Eye (tissue), 1 donor: ENCODE results near the gene SLC16A1.
"Not testable (repeated sequence)": the region's sequence is repeated elsewhere in the genome, so short reads cannot be mapped to it uniquely, and the experiment has no call there.

ENCODE experiments used
- DNase-seq: peaks from one replicate; pipeline ENCODE4 v3.0.0-alpha.2; 2015

Gene SLC16A1

DNA sequence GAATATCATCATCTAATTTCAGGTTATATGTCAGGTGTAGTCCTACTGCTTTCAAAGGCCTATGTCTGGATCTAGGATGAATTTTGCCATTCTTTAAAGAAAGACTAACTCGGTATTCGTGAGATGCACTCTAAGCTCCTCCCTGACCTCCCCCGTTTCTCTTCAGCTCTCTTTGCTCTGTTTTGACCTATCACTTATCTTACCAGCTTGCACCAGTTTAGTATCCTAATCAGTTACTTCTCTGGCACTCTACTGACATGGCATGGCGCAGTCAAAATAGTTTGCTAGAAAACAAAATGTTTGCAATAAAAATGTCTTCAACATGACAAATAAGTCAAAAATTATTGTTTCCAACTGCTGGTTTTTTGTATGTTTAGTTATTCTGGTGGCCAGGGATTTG is 8.4 kb upstream of the SLC16A1 start:
- DNase-seq = no peak

DNA sequence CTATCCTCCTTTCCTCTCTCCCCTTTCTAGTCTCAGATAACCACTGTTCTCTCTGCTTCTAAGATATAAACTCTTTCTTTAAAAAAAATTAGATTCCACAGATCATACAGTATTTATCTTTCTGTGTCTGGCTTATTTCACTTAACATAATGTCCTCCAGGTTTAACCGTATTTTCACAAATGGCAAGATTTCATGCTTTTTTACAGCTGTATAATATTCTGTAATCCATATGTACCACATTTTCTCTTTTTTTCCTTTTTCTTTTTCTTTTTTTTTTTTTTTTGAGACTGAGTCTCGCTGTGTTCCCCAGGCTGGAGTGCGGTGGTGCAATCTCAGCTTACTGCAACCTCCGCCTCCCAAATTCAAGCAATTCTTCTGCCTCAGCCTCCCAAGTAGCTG is 5.1 kb upstream of the SLC16A1 start:
- no peak for DNase-seq

DNA sequence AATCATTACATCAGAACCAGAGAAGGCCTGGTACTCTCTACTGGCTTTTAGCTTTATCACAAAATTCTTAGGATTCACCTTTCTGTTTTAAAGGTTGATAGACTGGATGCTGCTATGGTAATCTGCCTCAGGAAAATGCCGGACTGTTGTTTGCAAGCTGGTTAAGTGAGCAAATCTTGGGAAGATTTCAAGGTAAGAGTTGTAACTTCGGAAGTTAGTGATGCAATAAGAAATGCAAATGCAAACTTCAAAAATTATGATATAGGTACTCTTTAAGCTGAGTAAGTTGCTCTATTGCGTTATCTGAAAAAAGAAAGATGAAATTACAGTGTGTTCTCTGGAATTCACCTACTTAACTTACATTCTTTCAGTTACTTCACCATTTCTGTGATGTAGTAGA is 4.4 kb upstream of the SLC16A1 start:
- DNase-seq = no peak

DNA sequence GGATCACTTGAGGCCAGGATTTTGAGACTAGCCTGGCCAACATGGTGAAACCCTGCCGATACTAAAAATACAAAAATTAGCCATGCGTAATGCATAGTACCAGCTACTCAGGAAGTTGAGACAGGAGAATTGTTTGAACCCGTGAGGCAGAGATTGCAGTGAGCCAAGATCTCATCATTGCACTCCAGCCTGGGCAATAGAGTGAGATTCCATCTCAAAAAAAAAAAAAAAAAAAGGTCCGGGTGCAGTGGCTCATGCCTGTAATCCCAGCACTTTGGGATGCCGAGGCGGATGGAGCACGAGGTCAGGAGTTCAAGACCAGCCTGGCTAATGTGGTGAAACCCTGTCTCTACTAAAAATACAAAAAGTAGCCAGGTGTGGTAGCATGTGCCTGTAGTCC is 2.2 kb upstream of the SLC16A1 start:
- DNase-seq = not testable (repeated sequence)

DNA sequence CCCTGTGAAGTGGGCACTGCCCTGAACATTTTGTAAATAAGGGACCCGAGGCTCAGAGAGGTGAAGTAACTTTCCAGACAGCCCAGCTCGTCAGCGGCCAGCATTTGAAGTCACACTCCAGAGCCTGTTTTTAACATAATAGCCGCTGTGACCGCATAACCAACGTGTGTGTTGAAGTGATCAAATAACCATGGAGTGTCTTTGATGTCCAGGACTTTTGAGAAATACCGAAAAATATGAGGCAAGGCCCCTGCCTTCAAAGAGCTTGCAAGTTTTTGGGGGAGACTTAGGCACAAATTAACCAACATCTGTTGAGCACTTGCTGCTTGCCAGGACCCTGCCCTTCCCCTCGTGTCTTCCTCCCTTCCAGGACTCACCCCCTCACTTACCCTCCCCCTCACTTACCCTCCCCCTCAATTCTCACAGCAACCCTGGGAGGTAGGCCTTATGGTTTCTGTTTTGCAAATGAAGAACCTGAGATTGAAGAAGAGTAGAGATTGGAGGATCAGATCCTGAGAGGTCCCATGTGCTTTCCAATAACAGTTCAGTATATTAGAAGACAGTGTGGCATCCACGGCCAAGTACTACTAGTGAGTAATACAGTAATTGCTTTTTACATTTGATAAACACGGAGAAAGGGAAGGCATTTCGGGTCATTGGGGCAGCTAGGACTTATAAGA is 1.3 kb upstream of the SLC16A1 start:
- DNase-seq = peak; percentile 67

DNA sequence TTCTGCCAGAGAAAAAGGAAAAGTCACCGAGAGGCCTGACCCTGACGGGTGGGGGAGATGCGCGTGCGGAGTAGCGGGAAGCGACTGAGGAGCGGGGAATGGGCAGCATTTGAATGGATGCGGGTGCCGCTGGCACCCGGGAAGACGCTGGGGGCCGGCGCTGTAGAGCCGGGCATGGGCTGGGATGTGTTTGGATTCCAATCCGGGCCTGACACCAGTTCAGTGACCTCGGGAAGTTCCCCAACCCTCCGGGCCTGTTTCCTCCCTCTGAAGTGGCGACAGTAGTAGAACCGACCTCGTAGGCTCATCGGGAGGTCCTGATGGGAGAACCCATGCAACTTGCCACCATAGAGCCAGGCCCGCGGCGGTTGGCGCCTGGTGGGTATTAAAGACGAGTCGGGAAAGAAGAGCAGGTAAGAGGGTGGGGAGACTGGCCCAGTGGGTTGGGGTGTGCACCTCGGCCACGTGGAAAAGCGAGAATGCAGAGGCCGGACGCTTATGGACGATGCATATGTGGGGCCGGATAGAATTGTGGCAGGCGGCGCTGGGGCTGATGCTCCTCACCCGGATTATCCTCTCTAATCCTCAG is 642 bp upstream of the SLC16A1 start:
- no peak for DNase-seq

DNA sequence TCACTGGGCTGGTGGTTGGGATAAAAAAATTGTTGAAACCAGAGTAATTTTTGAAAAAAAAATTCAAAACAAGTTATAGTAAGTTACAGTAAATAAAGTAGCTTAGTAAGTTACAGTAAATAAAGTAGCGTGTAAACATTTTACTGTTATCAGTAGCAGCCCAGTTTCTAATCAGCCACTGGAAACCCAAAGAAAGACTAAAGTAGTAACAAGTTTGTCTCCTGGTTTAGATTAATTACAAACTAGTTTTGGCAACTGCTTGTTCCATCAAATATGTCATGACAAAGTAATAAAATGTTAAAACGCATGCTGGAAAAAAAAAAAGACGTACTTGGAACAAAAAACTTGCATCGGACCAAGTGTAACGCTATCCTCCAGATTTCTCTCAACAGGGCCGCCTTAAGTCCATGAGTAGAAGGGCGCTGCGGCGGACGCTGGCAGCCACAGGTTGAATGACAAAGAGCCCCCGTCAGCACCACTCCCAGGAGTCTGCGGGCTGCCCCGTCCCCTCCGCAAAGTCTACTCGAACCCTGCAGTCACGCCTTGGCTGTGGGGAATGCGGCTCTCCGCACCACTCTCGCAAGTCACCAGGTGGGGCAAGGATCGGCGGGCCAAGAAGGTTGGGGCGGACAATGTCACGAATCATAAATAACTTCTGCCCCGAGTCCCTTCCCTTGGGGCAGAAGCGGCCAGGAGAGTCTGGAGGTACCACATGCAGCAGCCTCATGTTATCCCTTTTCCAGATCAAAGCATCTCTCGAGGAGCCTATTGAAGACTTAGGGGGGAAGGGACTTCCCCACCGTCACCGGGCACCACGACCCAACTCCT is 837 bp downstream of the SLC16A1 start:
- DNase-seq = no peak

DNA sequence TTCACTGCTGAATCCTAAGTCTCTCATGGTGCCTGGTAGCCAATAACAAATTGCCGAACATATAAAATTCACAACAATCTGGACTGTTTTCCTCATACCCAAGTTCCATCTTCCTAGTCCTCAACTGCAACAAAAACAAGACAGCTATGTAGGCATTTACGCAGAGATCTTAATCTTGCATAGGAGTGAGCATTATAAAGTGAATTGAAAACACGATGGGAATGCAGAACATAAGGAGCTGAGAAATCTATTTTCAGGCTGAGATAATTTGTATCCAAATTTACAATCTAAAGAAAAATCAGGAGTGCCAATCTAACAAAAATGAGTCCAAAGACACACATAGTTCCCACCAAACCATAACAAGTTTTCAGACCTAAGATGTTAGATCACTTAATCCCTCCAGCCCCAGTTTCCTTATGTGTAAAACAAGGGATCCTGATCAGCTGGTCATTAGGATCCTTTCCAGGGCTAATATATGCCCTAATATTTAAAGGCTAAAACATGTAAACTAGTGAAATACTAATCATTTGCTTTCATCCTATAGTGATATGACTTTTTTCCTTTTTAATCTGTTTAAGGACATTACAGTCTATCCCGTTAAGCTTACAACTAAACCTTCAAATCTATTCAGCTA is 1.9 kb downstream of the SLC16A1 start:
- DNase-seq = peak; percentile 23

DNA sequence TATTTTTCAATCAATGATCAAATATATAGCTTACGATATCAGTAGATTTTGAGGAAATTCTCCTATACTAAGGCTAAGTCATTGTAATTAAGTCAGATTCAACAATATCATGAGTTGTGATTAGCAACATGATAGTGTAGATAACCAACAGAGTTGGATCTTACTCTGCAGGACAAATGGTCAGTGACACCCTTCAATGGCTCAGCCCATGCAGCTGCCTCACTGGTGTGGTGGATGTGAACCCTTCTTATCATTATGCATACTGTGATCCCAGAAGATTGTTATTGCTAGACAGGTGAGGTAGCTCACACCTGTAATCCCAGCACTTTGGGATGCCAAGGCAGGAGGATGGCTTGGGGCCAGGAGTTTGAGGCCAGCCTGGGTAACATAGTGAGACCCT is 5.6 kb downstream of the SLC16A1 start:
- no peak for DNase-seq

DNA sequence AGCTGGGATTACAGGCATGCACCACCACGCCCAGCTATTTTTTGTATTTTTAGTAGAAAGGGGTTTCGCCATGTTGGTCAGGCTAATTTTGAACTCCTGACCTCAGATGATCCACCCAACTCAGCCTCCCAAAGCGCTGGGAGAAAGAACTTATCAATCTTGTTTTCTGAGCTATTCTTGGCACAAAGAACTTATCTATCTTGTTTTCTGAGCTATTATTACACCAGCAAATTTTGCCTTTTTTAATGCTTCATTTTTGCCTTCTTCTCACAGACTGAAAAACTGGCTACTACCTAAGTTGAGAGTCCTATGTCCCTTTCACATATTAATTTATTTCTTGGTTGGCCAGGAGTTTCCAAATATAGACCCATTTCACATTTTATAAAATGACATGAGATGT is 9.3 kb downstream of the SLC16A1 start:
- no peak for DNase-seq

DNA sequence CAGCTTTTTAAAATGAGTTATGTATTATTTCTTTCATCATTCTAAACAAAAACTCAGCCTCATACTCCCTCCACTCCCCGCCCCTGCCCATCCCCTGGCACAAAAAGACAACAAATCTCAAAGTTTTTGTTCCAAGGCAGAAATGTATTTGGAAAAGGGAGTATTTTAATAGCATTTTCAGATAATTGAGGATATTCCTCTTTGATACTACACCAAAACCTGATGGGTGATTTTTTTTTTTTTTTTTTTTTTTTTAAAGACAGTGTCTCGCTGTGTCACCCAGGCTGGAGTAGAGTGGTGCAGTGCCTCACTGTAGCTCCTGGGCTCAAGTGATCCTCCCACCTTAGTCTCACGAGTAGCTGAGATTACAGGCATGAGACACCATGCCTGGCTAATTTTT is 16.2 kb downstream of the SLC16A1 start:
- DNase-seq = no peak

DNA sequence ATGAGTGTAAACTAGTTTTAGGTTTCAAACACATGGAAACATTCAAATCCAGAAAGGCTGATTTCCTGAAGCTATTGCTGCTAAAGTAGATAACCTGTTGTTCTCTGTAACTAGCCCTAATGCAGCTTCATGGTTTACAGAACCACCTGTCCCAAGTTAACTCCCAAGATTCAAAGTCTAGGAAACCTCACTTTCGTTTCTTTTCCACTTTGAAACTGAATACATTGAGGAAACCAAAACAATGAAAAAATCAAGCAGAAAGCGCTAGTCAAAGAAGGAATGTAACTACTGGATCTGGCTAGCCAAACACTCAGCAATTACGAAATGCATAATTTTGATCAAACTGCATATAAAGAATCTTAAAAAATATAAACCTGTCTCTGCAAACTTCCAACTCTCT is 17.8 kb downstream of the SLC16A1 start:
- peak; percentile 12 for DNase-seq

DNA sequence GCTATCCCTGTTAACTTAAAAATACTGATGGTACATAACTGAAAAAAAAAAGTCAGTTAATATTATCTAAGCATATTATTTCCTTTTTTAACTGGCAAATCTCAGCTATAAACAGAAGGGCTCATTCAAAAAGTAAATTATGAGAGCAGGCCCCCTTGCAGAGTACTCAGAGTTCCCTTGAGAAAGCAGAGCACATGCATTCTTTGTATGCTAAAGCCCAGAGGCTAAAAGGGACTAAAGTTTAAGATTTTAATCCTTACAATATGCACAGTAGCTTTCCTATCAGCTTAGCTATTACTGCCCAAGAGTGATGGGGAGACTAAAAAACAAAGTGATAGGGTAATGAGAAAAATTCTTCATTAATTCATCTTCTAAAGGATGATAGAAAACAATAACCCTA is 18.5 kb downstream of the SLC16A1 start:
- peak; percentile 42 for DNase-seq

DNA sequence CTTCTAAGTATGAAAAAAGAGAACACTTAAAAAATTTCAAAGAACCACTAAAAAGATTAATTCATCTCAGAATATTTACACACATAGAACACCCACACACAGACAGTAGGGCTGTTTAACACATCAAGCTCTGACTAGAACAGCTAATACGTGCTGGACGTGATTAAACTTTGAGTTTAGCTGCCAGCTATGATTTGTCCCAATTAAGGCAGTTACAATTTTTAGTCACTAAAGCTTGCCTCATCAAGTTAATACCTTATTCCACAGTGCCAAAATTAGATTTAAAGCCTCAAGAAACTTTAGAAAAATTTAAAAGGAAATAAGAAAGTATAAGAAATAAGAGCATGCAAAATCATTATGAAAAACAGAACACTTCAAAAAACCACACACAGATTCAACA is 18.9 kb downstream of the SLC16A1 start:
- DNase-seq = peak; percentile 38

DNA sequence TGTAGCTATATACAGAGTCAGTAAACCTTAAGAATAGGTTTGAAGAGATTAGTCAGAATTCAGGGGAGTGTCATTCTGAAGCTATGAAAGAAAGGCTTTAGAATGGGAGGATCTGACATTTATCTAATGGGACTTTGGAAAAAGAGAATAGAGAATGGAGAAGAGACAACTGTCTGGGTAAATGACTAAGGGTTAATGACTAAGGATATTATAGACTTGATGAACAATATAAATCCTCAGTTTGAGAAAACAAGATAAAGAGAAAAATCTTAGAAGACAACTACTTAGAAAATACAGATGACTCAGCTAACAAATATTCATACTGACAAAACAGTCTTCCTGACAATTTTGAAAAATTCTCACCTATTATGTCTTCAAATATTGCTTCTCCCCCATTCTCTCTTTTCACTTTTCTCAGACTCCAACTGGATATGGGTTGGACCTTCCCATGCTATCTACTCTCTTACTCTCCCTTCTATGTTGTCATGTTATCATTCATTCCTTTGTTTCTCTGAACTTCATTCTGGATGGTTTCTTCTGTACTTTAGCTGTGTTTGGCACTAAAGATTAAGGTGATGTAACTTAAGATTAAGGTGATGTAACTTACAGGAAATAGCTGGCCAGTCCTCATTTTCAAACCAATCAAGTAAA is 20.4 kb downstream of the SLC16A1 start:
- no peak for DNase-seq

DNA sequence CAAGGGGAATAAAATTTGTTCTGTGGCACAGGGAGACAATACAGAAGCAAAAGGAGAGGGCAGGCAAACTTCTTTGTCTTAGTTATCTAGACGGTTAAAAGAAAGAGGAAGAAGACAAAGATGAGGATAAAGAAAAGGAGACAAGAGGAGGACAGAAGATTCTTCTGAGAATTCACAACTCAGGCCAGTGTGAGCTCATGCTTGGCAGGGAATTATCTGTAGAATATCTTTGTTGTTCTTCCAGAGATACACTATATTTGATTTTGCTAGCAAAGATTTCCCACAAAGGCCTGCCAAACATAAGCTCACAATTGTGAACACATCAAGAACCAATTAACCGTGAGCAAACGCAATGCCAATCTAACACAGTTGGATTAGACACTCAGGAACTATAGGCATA is 21.4 kb downstream of the SLC16A1 start:
- peak; percentile 50 for DNase-seq

DNA sequence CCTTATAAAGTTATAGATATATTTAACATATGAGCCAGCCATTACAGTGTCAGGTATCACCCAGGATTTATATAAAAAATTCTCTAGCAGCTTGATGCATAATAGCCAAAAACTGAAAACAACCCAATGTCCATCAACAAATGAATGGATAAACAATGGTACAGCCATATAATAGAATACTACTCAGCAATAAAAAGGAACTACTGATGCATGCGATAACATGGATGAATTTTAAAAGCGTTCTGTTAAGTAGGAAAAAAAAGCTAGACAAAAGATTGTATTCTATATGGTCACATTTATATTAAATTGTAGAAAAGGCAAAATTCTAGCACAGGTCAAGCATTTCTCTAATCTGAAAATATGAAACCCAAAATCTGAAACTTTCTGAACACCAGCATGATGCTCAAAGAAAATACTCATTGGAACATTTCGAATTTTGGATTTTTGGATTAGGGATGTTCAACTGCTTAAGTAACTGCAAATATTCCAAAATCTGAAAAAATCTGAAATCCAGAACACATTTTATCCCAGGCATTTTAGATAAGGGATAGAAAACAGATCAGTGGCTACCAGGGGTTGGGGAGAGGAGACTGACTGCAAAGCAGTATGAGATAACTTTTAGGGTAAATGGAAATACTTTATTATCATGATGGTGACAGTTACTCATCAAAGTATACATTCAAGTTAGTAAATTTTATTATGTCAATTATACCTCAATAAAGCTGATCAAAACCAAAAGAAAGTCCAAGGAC is 22.0 kb downstream of the SLC16A1 start:
- DNase-seq = no peak

DNA sequence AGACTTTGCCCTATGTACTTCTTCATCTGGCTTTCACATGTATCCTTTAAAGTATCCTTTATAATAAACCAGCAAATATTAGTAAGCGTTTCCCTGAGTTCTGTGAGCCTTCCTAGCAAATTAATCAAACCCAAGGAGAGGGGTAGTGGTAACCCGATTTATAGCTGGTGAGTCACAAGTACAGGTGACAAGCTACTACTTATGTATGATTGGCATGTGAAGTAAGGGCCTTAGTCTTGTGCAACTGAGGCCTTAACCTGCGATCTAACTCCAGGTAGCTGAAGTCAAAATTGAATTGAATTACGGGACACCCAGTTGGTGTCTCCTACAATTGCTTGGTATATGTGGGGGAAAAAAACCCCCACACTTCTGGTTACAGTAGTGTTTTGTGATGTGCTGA is 26.0 kb downstream of the SLC16A1 start:
- no peak for DNase-seq

DNA sequence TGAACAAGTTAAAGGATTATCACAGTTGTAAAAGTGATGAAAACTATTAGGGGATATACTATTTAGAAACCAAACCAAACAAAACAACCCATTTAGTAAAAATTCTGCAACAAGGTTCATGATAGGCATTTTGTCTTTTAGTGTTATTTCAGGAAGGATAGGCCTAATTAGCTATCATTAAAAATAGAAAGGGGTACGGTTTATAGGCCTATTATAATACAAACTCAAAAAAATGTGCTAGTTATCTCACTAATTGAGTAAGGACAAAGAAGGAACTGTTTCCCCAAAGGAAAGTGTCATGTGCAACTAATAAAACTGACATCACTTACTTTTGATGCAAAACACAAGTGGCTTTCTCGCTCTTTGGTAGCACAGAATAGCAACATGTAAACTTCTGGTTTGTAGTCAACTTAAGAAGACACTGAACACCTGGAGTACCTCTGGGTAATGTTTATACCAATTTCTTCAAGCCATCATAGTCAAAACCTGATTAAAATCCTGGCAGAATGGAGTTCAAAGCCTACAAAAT is 28.5 kb downstream of the SLC16A1 start:
- peak; percentile 48 for DNase-seq

DNA sequence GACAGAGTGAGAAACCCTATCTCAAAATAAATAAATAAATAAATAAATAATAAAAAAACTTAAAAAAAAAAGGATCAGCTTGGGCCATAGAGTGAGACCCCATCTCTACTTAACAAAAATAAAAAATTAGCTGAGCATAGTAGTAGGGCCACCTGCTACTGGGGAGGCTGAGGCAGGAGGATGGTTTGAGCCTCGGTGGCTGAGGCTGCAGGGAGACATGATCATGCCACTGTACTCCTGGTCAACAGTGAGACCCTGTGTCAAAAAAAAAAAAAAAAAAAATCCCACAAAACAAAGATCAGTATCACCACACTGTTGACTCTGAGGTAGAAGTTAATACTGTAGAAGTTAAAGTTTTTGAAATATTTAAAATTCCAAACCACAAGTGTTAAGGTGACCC is 29.1 kb downstream of the SLC16A1 start:
- DNase-seq = no peak

DNA sequence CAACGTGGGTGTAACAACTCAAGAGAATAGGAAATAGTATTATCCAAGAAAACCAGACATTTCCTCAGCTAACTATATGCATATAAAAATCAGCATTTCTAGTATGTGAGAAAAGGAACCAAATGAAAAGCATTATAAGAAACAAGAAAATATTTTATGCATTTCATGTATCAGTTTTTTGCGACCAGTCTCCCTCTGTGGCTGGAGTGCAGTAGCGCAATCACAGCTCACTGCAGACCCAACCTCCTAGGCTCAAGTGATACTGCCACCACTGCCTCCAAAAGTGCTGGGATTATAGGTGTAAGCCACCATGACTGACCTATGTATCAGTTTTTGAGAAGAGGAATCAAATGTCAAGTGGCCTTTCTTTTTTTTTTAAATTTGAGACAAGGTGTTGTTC is 31.0 kb downstream of the SLC16A1 start:
- DNase-seq = no peak

DNA sequence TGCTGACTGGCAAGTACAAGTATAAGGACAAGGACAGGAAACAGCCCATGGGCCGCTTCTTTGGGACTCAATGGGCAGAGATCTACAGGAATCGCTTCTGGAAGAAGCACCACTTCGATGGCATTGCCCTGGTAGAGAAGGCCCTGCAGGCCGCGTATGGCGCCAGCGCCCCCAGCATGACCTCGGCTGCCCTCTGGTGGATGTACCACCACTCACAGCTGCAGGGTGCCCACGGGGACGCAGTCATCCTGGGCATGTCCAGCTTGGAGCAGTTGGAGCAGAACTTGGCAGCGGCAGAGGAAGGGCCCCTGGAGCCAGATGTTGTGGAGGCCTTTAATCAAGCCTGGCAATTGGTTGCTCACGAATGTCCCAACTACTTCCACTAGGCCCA is 32.0 kb downstream of the SLC16A1 start:
- DNase-seq = no peak
